Esophagus muscularis mucosa (tissue), 3 donors: Measurements from ENCODE around the gene DCPS.

Experiments
- POLR2A ChIP-seq: fragments of 450-650 bp; IDR thresholded peaks from one replicate; pipeline ENCODE4 v1.6.1; 2017; ENCODE audit warnings: antibody characterized with exemption, moderate library complexity, mild to moderate bottlenecking, low read depth
- TF ChIP-seq, protein P1 (sequence below), 3 experiments: fragments of 200-600 bp in 2 of 3; fragments of 450-650 bp in 1 of 3; sonication (generic) in 2 of 3; IDR thresholded peaks; one replicate each; pipeline ENCODE4 v1.5.1; 2017 to 2019; ENCODE audit warnings: antibody characterized with exemption in 3 of 3, mild to moderate bottlenecking in 2 of 3, moderate library complexity in 1 of 3

DNA sequence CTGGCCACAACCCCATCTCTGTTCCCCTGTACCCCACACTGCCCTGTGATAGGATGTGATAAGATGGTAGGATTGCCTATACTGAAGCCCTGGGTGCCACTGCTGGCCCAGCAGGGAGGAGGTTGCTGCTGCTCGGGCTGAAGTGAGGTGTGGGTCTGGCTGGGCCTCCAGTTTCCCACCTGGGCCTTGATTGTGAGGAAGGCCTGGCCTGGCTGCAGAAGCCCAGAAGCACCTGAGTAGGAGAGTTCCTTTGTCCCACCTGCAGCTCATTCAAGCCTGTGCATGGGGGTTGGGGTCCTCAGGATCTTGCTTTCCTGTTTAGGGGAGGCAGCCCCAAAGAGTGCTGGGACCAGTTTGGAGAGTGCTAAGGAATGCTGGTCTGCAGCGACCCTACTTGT, 54.9 kb downstream of the DCPS start:
- TF ChIP-seq, protein P1, sequence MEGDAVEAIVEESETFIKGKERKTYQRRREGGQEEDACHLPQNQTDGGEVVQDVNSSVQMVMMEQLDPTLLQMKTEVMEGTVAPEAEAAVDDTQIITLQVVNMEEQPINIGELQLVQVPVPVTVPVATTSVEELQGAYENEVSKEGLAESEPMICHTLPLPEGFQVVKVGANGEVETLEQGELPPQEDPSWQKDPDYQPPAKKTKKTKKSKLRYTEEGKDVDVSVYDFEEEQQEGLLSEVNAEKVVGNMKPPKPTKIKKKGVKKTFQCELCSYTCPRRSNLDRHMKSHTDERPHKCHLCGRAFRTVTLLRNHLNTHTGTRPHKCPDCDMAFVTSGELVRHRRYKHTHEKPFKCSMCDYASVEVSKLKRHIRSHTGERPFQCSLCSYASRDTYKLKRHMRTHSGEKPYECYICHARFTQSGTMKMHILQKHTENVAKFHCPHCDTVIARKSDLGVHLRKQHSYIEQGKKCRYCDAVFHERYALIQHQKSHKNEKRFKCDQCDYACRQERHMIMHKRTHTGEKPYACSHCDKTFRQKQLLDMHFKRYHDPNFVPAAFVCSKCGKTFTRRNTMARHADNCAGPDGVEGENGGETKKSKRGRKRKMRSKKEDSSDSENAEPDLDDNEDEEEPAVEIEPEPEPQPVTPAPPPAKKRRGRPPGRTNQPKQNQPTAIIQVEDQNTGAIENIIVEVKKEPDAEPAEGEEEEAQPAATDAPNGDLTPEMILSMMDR (IDR thresholded peaks at IDR 0.05) = no peak
- no peak for TF ChIP-seq POLR2A
